Activated T-helper 1 cell treated with anti-CD3 and anti-CD28 coated beads, Interleukin-12 subunit alpha, Interleukin-12 subunit beta, Interleukin-2, Interleukin-4 antibody, amounts not matched to agents 30 ng/mL and 10 ng/mL and 1 ng/mL, durations not matched to agents 14 hours and 24 hours and 36 hours (primary cell): Measurements from ENCODE around the gene ARHGAP18. TPM values are rescaled to one million over a fixed set of nuclear protein-coding genes. Genes with fewer than 3 reads are reported as not detected.

ENCODE experiments used
- DNase-seq: peaks from one replicate; pipeline ENCODE4 v3.0.0; 2021; ENCODE audit warnings: low spot score
- H3K27ac Mint-ChIP-seq: one replicate; pipeline ENCODE4 v1.8.0; 2021; ENCODE audit warnings: mild to moderate bottlenecking, mixed read lengths
- H3K27me3 Mint-ChIP-seq: one replicate; pipeline ENCODE4 v1.8.0; 2022; ENCODE audit warnings: mild to moderate bottlenecking, moderate library complexity, mixed read lengths; ENCODE audit not compliant: insufficient read depth
- H3K36me3 Mint-ChIP-seq: one replicate; pipeline ENCODE4 v1.8.0; 2021; ENCODE audit warnings: low read depth, mixed read lengths
- H3K4me1 Mint-ChIP-seq: one replicate; pipeline ENCODE4 v1.8.0; 2021; ENCODE audit warnings: low read depth, mixed read lengths
- H3K4me3 Mint-ChIP-seq: one replicate; pipeline ENCODE4 v1.8.0; 2021; ENCODE audit warnings: mild to moderate bottlenecking, moderate library complexity, mixed read lengths
- H3K9me3 Mint-ChIP-seq: one replicate; pipeline ENCODE4 v1.8.0; 2021; ENCODE audit warnings: mixed read lengths
- intact Hi-C: fragments of 100-400 bp; cut with micrococcal nuclease; formaldehyde crosslinking; loops from one replicate; pipeline ENCODE4 v1.15.1; 2024
- total RNA-seq: library from RNA; stranded (reverse); gene quantifications from 2 replicates; pipeline ENCODE4 v1.2.3, GENCODE V29; 2022

ARHGAP18 gene
- total RNA-seq, 1 donor from 2014 or later = 5.0 TPM

DNA sequence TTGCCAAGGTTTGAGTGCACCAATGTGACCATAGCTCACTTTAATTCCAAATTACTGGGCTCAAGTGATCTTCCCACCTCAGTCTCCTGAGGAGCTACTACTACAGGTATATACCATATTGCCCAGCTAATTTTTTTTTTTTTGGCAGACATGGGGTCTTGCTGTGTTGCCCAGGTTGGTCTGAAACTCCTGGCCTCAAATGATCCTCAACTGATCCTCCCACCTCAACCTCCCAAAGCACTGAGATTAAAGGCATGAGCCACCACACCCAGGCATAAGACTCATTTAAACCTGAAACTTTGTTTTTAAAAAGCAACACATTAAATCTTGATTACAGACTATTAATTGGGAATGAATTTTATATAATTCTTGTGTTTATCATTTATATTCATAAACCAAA, 67.7 kb downstream of the ARHGAP18 start:
- Mint-ChIP-seq H3K27ac (no peak overlapping the region), H3K27me3 (peaks cover 7% of the 10 kb centered on the region), H3K9me3 (no peaks in the 10 kb centered on the region), H3K4me1 (no peaks in the 10 kb centered on the region), H3K36me3 (peaks cover 7% of the 10 kb centered on the region), H3K4me3 (no peak overlapping the region)
- DNase-seq = no peak
- intact Hi-C loops = no loop called here

DNA sequence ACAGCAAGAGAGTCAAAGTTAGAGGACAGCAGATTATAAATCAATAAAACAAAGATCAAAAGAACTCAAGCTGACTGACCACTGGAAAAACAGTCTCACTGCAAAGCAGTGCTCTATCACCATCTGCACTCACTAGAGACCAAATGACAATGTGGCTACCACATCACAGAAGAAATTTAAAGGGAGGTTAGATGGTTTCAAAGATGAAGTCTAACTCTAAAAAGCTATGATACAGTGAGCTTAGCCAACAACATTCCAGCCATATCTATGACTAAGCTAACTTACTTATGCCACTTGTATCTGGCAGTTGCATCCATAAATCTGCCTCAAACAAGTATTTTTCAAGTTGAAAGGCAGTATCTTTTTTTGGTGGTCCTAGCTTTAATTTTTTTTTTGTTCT, 68.6 kb downstream of the ARHGAP18 start:
- Mint-ChIP-seq H3K27me3 (peaks cover 5% of the 10 kb centered on the region), H3K4me1 (no peaks in the 10 kb centered on the region), H3K27ac (no peak overlapping the region), H3K9me3 (no peaks in the 10 kb centered on the region), H3K4me3 (no peak overlapping the region), H3K36me3 (peaks cover 9% of the 10 kb centered on the region)
- no peak for DNase-seq
- intact Hi-C loops = no loop called here

DNA sequence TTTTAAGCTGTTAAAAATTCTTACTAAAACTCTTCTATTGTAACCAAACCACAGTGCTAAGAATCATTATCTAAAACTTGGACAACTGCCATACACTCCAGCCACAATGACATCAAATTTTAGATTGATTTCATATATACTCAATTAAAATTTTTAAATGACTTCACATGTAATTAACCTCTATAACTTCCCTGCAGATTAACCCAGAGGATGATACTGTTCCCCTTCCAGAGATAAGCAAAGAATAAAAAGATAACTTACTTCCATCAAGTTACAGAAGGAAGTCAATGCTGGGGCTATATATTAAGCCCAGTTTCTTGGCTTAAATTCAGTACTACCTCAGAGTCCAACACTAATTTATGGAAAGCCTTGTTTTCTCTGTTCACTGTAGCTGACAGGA, 71.3 kb downstream of the ARHGAP18 start:
- no peak for DNase-seq
- intact Hi-C loops = no loop called here
- peaks cover 10% of the 10 kb centered on the region for H3K36me3 Mint-ChIP-seq
- no peak overlapping the region for H3K4me3 Mint-ChIP-seq
- peaks cover 3% of the 10 kb centered on the region for H3K27me3 Mint-ChIP-seq
- H3K27ac Mint-ChIP-seq = no peak overlapping the region
- H3K9me3 Mint-ChIP-seq = no peaks in the 10 kb centered on the region
- no peaks in the 10 kb centered on the region for H3K4me1 Mint-ChIP-seq

DNA sequence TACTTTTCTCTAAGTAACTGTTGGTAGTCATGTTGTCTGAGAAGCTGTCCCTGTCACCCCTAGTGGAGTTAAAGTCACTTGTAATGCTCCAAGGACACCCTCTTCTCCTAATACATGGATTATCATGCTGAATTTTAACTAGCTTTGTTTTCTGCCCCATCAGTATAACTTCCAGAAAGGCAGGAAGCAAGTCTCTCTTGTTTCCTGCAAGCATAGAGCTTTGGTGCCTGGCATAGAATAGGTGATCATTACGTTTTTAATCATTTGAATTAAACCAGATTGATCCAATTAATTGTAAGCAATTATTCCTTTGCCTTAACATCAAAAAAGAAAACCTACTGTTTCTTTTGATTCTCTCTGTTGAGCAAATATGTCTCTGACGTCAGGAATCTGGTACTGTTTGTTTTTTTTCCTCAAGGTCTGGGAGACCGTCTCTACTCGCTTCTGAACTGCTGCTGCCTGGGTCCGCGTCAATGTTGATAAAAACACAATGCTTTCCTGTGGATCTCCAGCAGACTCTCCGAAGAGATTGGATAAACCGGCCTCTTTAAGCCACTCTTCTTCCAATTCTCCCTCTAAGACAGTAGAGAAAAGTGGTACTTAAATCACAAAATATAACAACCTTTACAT, 71.8 kb downstream of the ARHGAP18 start:
- no peak for DNase-seq
- no peaks in the 10 kb centered on the region for H3K9me3 Mint-ChIP-seq
- peaks cover 10% of the 10 kb centered on the region for H3K36me3 Mint-ChIP-seq
- intact Hi-C loops = no loop called here
- no peak overlapping the region for H3K4me3 Mint-ChIP-seq
- peaks cover 3% of the 10 kb centered on the region for H3K27me3 Mint-ChIP-seq
- H3K4me1 Mint-ChIP-seq = no peaks in the 10 kb centered on the region
- no peak overlapping the region for H3K27ac Mint-ChIP-seq

GRCh38 chr6:129637340-129638054, 72.5 kb downstream of the ARHGAP18 start:
- no peaks in the 10 kb centered on the region for H3K4me1 Mint-ChIP-seq
- H3K9me3 Mint-ChIP-seq = no peaks in the 10 kb centered on the region
- intact Hi-C loops = no loop called here
- H3K4me3 Mint-ChIP-seq = no peak overlapping the region
- peaks cover 10% of the 10 kb centered on the region for H3K36me3 Mint-ChIP-seq
- H3K27me3 Mint-ChIP-seq = peaks cover 3% of the 10 kb centered on the region
- H3K27ac Mint-ChIP-seq = no peak overlapping the region
- DNase-seq = no peak

- intact Hi-C loops = no loop called here
- Mint-ChIP-seq H3K36me3 (peaks cover 4% of the 10 kb centered on the region), H3K4me1 (peaks cover 6% of the 10 kb centered on the region), H3K27me3 (no peaks in the 10 kb centered on the region), H3K4me3 (no peak overlapping the region), H3K27ac (no peak overlapping the region), H3K9me3 (no peaks in the 10 kb centered on the region)
- no peak for DNase-seq
Measured at GRCh38 chr6:129635396-129636130, 74.4 kb downstream of the ARHGAP18 start.

GRCh38 chr6:129634411-129635230, 75.4 kb downstream of the ARHGAP18 start:
- H3K36me3 Mint-ChIP-seq = peaks cover 4% of the 10 kb centered on the region
- DNase-seq = no peak
- no peaks in the 10 kb centered on the region for H3K9me3 Mint-ChIP-seq
- peaks cover 6% of the 10 kb centered on the region for H3K4me1 Mint-ChIP-seq
- no peak overlapping the region for H3K4me3 Mint-ChIP-seq
- no peaks in the 10 kb centered on the region for H3K27me3 Mint-ChIP-seq
- H3K27ac Mint-ChIP-seq = no peak overlapping the region
- intact Hi-C loops = no loop called here

DNA sequence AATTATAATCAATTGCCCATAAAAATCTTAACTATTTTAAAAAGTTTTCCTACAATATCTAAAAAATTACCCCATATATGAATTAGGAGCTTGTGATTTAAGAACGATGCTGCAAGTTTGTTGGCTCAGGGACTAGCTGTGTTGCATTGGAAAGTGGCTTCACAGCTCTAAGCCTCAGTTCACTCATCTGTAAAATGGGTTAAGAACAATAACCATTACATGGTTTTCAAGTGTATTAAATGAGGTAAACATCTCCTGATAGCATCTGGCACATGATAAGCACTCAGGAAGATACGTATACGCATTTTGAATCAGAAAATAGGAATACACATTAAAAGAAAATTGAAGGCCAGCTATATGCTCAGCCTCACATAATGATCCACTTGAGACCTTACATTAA, 76.4 kb downstream of the ARHGAP18 start:
- peaks cover 6% of the 10 kb centered on the region for H3K4me1 Mint-ChIP-seq
- DNase-seq = no peak
- H3K9me3 Mint-ChIP-seq = no peaks in the 10 kb centered on the region
- peaks cover 6% of the 10 kb centered on the region for H3K36me3 Mint-ChIP-seq
- H3K4me3 Mint-ChIP-seq = no peak overlapping the region
- intact Hi-C loops = no loop called here
- no peaks in the 10 kb centered on the region for H3K27me3 Mint-ChIP-seq
- H3K27ac Mint-ChIP-seq = no peak overlapping the region

DNA sequence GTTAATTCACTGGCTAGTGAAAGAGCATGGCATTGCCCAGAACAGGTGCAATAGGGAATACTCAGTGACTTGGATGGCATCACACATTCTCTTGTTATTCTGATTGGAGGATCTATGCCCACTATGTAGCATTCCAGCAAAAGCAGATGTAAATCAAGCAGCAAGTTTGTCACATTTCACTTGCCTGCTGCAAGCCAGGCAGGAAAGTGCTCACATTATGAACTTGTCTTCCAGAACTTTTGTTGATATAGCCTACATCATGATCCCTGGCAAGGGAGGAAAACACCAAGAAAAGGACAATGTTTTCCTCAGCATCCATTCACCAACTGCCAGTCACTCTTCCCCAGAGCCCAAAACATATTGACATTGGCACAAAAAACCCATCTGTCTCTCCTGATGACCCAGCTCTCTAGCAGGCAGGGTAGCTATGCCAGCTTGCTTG, 77.8 kb downstream of the ARHGAP18 start:
- no peak for DNase-seq
- intact Hi-C loops = no loop called here
- Mint-ChIP-seq H3K4me1 (peaks cover 6% of the 10 kb centered on the region), H3K4me3 (no peak overlapping the region), H3K27ac (no peak overlapping the region), H3K36me3 (peaks cover 4% of the 10 kb centered on the region), H3K9me3 (no peaks in the 10 kb centered on the region), H3K27me3 (no peaks in the 10 kb centered on the region)

DNA sequence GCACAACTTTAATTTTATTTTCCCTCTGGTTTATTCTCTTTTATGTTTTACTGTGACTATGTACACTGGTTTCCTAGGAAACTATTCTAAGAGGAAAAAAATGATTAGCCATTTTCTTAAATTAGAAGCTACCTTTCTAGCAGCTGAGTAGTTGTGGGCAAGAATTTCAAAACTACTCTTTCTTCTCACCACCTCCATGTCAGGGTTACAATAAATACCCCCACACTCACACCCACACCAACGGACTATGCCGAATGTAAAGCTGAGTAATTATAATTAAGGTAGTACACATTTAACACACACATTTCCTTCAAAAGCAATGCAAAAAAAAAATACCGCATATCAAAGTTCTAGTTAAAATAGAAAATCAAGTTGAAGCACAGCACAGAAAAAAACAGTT, 78.9 kb downstream of the ARHGAP18 start:
- H3K9me3 Mint-ChIP-seq = no peaks in the 10 kb centered on the region
- peaks cover 4% of the 10 kb centered on the region for H3K36me3 Mint-ChIP-seq
- H3K27ac Mint-ChIP-seq = no peak overlapping the region
- intact Hi-C loops = no loop called here
- DNase-seq = no peak
- H3K4me3 Mint-ChIP-seq = no peak overlapping the region
- H3K27me3 Mint-ChIP-seq = no peaks in the 10 kb centered on the region
- H3K4me1 Mint-ChIP-seq = peaks cover 6% of the 10 kb centered on the region

DNA sequence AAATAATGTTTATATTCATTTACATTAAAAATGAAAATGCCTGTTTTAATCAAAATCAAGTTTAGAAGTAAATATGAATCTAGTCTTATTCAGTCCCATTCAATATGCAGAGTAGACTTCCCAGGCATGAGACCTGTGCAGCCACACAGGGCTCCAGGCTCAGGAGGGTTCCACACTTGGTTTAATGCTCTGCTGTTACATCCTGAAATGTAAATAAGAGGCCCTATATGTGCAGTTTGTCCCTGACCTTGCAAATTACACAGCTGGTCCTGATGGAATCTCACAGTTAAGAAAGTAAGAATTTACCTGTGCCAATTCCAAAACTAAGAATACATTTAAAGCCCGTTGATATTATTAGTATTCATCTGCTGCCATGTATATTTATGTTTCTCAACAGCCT, 79.4 kb downstream of the ARHGAP18 start:
- H3K4me1 Mint-ChIP-seq = peaks cover 6% of the 10 kb centered on the region
- no peaks in the 10 kb centered on the region for H3K27me3 Mint-ChIP-seq
- H3K27ac Mint-ChIP-seq = no peak overlapping the region
- no peak overlapping the region for H3K4me3 Mint-ChIP-seq
- intact Hi-C loops = no loop called here
- peaks cover 4% of the 10 kb centered on the region for H3K36me3 Mint-ChIP-seq
- H3K9me3 Mint-ChIP-seq = no peaks in the 10 kb centered on the region
- no peak for DNase-seq

GRCh38 chr6:129628101-129628815, 81.7 kb downstream of the ARHGAP18 start:
- H3K27ac Mint-ChIP-seq = no peak overlapping the region
- no peaks in the 10 kb centered on the region for H3K9me3 Mint-ChIP-seq
- peaks cover 3% of the 10 kb centered on the region for H3K36me3 Mint-ChIP-seq
- no peak for DNase-seq
- intact Hi-C loops = no loop called here
- H3K4me3 Mint-ChIP-seq = no peak overlapping the region
- peaks cover 6% of the 10 kb centered on the region for H3K4me1 Mint-ChIP-seq
- no peaks in the 10 kb centered on the region for H3K27me3 Mint-ChIP-seq
